ENCODE results near the gene IGFL4.

The IGFL4 gene

DNA sequence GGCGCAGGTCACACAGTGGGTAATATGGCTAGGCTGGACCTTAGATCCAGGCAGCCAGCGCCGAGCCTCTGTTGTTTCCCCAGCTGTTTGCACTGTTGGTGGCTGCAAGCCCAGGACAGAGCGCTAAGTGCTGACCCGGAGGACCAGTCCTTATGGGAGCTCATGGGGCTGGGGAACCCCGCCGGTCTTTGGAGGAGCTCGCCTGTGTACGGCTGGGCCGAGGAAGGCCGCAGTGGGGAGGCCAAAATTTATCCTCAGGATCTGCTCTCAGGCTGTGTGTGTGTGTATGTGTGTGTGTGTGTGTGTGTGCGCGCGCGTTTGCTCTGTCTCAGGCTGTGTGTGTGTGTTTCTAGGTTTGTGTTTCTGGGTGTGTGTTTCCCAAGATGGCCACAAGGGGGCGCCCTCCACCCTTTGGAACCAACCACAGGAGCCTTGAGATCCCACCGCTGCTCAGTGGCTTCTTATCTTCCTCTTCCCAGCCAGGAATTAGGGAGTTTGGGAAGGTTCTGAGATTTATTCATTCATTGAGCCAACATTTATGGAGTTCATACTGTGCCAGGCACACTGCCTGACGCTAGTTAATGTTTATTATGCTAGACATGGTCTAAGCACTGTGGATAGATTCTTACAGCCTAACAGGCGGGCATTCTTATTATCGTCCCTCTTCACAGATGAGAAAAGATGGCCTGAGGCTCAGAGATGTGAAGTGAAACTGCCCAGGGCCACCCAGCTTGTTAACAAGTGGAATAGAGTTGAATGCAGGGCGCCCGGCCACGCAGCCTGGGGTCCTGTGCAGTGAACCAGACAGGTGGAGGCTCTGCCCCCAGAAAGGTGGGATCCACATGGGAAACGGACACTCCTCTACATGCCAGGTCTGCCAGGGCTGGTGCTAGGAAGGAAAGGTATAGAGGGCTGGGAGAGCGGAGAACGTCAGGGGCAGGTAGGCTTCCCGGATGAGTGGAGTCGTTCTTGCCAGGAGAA lies 31.0 kb downstream of the IGFL4 start:
- peak; percentile 79 for TF ChIP-seq CTCF (IDR thresholded peaks at IDR 0.05; ENCODE audit: extremely low read depth, insufficient read depth, missing control alignments)
- in situ Hi-C loops (cut with MboI; ENCODE audit: low pct_unique_long_range_greater_than_20kb, low sequenced_read_pairs, unreplicated experiment), result no loop called here
- peak; percentile 75 for DNase-seq (ENCODE audit: low spot score)

DNA sequence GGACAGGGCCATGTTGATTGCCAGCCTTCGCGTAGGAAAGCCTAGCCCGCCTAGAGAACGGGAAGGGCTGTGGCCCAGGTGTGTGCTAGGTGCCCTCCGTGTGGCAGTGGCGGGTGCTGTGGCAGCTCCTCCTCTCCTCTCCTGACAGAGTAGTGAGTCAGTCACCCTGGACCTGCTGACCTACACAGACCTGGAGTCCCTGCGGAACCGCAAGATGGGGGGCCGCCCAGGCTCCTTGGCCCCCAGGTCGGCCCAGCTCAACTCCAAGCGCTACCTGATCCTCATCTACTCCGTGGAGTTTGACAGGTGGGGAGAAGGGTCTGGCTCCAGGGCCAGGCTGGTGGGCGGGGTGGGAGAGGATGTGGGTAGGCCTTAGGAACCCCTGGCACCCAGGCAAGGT lies 34.4 kb downstream of the IGFL4 start:
- in situ Hi-C loops (cut with MboI; ENCODE audit: low pct_unique_long_range_greater_than_20kb, low sequenced_read_pairs, unreplicated experiment), result no loop called here
- TF ChIP-seq CTCF (IDR thresholded peaks at IDR 0.05; ENCODE audit: extremely low read depth, insufficient read depth, missing control alignments), result no peak
- DNase-seq (ENCODE audit: low spot score), result no peak

GRCh38 chr19:46002678-46003275 lies 38.0 kb downstream of the IGFL4 start:
- no peak for DNase-seq (ENCODE audit: low spot score)
- in situ Hi-C loops (cut with MboI; ENCODE audit: low pct_unique_long_range_greater_than_20kb, low sequenced_read_pairs, unreplicated experiment), result no loop called here

DNA sequence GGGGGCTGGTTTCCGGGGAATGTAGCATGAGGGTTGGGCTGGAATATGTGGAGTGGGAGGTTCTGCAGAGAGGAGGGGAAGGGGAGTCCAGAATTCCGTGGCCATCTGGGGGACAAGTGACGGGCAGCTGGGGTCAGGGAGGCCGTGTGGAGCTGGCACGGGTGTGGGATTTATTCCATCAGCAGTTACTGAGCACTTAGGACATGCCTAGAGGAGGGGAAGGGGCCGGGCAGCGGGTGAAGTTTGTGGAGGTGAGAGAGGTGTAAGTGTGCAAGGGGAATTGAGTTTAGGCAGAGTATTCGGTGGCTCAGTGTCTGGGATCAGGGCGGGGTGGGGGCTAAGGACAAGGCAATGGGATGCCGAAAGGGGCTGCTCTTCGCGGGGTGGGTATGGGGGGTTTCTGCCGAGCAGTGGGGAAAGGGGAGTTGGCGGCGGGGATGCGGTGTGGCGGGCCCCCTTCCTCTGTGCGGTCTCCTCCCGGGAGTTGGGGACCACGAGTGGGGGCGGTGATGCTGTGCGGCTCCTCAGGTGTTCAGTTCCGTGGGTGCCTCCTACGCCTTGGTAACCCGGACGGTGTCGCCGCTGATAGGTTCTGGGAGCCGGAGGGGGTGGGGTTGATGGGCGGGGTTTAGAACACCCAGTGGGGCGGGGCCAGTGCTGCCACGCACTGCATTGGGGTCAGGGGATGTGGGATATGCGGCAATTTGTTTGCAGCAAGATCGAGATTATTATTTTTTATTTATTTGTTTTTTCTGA lies 40.1 kb downstream of the IGFL4 start:
- peak; percentile 84 for DNase-seq (ENCODE audit: low spot score)
- in situ Hi-C loops (cut with MboI; ENCODE audit: low pct_unique_long_range_greater_than_20kb, low sequenced_read_pairs, unreplicated experiment), result no loop called here

More at GRCh38 chr19:46002678-46003275, 38.0 kb downstream of the IGFL4 start:
- no peak for TF ChIP-seq CTCF (IDR thresholded peaks at IDR 0.05; ENCODE audit: extremely low read depth, insufficient read depth, missing control alignments)

DNA sequence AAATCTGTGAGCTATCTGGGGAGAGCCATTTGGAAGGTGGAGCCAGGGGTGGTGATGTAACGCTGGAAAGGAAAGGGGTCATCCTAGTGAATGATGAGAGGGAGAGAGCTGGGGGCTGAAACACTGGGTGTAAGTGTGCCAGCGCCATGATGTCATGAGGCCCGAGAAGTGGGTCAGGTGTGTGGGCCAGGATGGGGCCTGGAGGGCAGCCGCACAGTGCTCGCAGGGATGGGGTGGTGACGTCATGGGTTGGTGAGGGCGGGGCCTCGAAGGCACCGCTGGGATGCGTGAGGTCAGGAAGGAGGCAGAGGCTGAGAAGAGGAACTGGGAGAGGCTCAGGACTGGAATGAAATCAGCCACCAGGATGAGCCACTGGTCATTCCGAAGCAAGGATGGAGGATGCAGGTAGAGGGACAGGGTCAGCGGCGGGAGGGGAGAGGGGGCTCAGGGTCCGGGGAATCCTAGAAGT lies 41.1 kb downstream of the IGFL4 start:
- TF ChIP-seq CTCF (IDR thresholded peaks at IDR 0.05; ENCODE audit: extremely low read depth, insufficient read depth, missing control alignments), result no peak
- no peak for DNase-seq (ENCODE audit: low spot score)
- in situ Hi-C loops (cut with MboI; ENCODE audit: low pct_unique_long_range_greater_than_20kb, low sequenced_read_pairs, unreplicated experiment), result no loop called here

More for the DNA sequence above, 40.1 kb downstream of the IGFL4 start:
- TF ChIP-seq CTCF (IDR thresholded peaks at IDR 0.05; ENCODE audit: extremely low read depth, insufficient read depth, missing control alignments), result no peak

DNA sequence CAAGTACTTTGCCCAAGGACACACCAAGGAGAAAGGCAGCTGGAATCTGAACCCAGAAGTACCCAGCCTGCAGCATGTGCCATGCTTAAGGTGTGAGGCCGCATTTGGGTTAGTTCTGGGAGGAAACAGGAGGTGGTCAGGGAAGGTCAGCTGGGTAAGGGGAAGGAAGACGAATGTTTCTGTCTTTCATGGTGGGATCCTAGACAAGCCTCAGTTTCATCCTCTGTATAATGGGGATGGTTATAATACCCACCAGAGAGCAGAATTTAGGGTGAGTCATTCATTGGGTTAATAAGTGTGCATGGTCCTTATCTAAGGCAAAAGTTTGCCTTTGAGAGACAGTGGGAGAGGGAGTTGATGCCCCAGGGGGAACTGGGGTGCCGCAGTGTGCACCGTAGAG lies 42.0 kb downstream of the IGFL4 start:
- DNase-seq (ENCODE audit: low spot score), result no peak
- in situ Hi-C loops (cut with MboI; ENCODE audit: low pct_unique_long_range_greater_than_20kb, low sequenced_read_pairs, unreplicated experiment), result no loop called here
- TF ChIP-seq CTCF (IDR thresholded peaks at IDR 0.05; ENCODE audit: extremely low read depth, insufficient read depth, missing control alignments), result no peak

Measured in GM13977 (cell line).